A549 treated with RU486 at 1 μM for 4 hours (cell line): Measurements from ENCODE around the gene OR56A1. TPM values are rescaled to one million over a fixed set of nuclear protein-coding genes. Genes with fewer than 3 reads are reported as not detected.

Source experiments
- total RNA-seq: library from RNA; stranded (reverse); fragments of 200-300 nt; extraction: Qiagen RNA extraction; gene quantifications from 5 replicates; pipeline ENCODE4 v1.2.3, GENCODE V29; 2022; ENCODE audit warnings: low read depth

The OR56A1 gene
- total RNA-seq: not detected in 5 replicates

GRCh38 chr11:6030708-6031405 is at the start of gene OR56A1:
OR56A1 (minus strand) TSS chr11:6030758; CDS start chr11:6027692, 3,066 bp downstream.

GRCh38 chr11:6006846-6007245 is 23.7 kb downstream of the OR56A1 start, which contains the start of gene OR56A4:
OR56A4 (minus strand) TSS chr11:6006946; CDS start chr11:6002992, 3,954 bp downstream.

GRCh38 chr11:5986885-5987284 is 43.7 kb downstream of the OR56A1 start, which contains the start of gene OR52L1:
OR52L1 (minus strand) TSS chr11:5986985; CDS start chr11:5986930, 55 bp downstream.

Other genes with a start within 250 kb of the OR56A1 start
- gene OR52N5, start 247.4 kb downstream of the OR56A1 start, total RNA-seq: not detected in 5 replicates
- not detected in 5 replicates for gene OR52N1, start 239.5 kb downstream of the OR56A1 start, total RNA-seq
- not detected in 5 replicates for gene OR52N2, start 221.8 kb downstream of the OR56A1 start, total RNA-seq
- gene OR52E6, start 188.9 kb downstream of the OR56A1 start, total RNA-seq: not detected in 5 replicates
- not detected in 5 replicates for gene OR52E8, start 173.1 kb downstream of the OR56A1 start, total RNA-seq
- not detected in 5 replicates for gene OR52E4, start 150.1 kb downstream of the OR56A1 start, total RNA-seq
- gene OR52E5, start 137.6 kb downstream of the OR56A1 start, total RNA-seq: not detected in 5 replicates
- not detected in 5 replicates for gene OR56A3, start 88.5 kb downstream of the OR56A1 start, total RNA-seq
- gene OR56A5, start 62.3 kb downstream of the OR56A1 start, total RNA-seq: not detected in 5 replicates
- gene OR52L1, start 43.8 kb downstream of the OR56A1 start, total RNA-seq: not detected in 5 replicates
- gene OR56A4, start 23.8 kb downstream of the OR56A1 start, total RNA-seq: not detected in 5 replicates
- gene OR56B4, start 76.9 kb upstream of the OR56A1 start, total RNA-seq: not detected in 5 replicates
- not detected in 5 replicates for gene OR52B2, start 139.6 kb upstream of the OR56A1 start, total RNA-seq
- gene OR52W1, start 168.5 kb upstream of the OR56A1 start, total RNA-seq: not detected in 5 replicates
- not detected in 5 replicates for gene C11orf42, start 174.8 kb upstream of the OR56A1 start, total RNA-seq
- gene FHIP1B, start 203.9 kb upstream of the OR56A1 start, total RNA-seq: 14.7 to 17.7 TPM (median 16.1 TPM) in 5 replicates
- gene CNGA4, start 208.3 kb upstream of the OR56A1 start, total RNA-seq: 0.07 to 0.19 TPM (median 0.09 TPM) in 3 of 5 replicates, not detected in the others
- gene CCKBR, start 229.1 kb upstream of the OR56A1 start, total RNA-seq: not detected in 5 replicates